Renal cortical epithelial cell (primary cell): ENCODE data around the gene GAS6. TPM values are rescaled to one million over a fixed set of nuclear protein-coding genes. Genes with fewer than 3 reads are reported as not detected.
"Not testable (repeated sequence)": the region's sequence is repeated elsewhere in the genome, so short reads cannot be mapped to it uniquely, and the experiment has no call there.

ENCODE experiments used
- DNase-seq: peaks from one replicate; pipeline ENCODE4 v3.0.0-alpha.2; 2011; ENCODE audit warnings: low read depth
- total RNA-seq: library from RNA; depleted of rRNA; stranded (reverse); fragments of >200 nt; gene quantifications from 2 replicates; pipeline ENCODE4 v1.2.3, GENCODE V29; 2014

The GAS6 gene
- total RNA-seq, 1 donor from 2014 or later, result 174 TPM

- not testable (repeated sequence) for DNase-seq
Measured at GRCh38 chr13:113867913-113868312, 4.0 kb upstream of the GAS6 start.

- no peak for DNase-seq
Measured at GRCh38 chr13:113865427-113865826, 1.6 kb upstream of the GAS6 start.

GRCh38 chr13:113864273-113864890, 506 bp upstream of the GAS6 start:
- no peak for DNase-seq

GRCh38 chr13:113862931-113863523, 849 bp downstream of the GAS6 start:
- DNase-seq, result no peak

GRCh38 chr13:113862191-113862930, 1.5 kb downstream of the GAS6 start:
- DNase-seq, result peak; percentile 29

- no peak for DNase-seq
Measured at GRCh38 chr13:113861433-113862030, 2.3 kb downstream of the GAS6 start.

GRCh38 chr13:113860665-113861432, 3.0 kb downstream of the GAS6 start:
- DNase-seq, result no peak

- no peak for DNase-seq
Measured at GRCh38 chr13:113860051-113860664, 3.7 kb downstream of the GAS6 start.

GRCh38 chr13:113859311-113860050, 4.4 kb downstream of the GAS6 start:
- no peak for DNase-seq

GRCh38 chr13:113857531-113858195, 6.2 kb downstream of the GAS6 start:
- no peak for DNase-seq

GRCh38 chr13:113856716-113857065, 7.2 kb downstream of the GAS6 start:
- DNase-seq, result peak; percentile 61

- no peak for DNase-seq
Measured at GRCh38 chr13:113855931-113856715, 7.8 kb downstream of the GAS6 start.

- DNase-seq, result no peak
Measured at GRCh38 chr13:113855012-113855921, 8.6 kb downstream of the GAS6 start.

GRCh38 chr13:113854238-113855011, 9.5 kb downstream of the GAS6 start:
- no peak for DNase-seq

- no peak for DNase-seq
Measured at GRCh38 chr13:113853518-113854237, 10.2 kb downstream of the GAS6 start.

GRCh38 chr13:113852536-113853517, 11.0 kb downstream of the GAS6 start:
- DNase-seq, result no peak
